HepG2 (cell line): Measurements from ENCODE around the gene P2RY11. TPM values are rescaled to one million over a fixed set of nuclear protein-coding genes. Genes with fewer than 3 reads are reported as not detected.

Experiments
- AKAP8 ChIP-seq: sonication (generic); formaldehyde crosslinking; IDR thresholded peaks from 2 replicates; pipeline ENCODE4 v1.5.1; 2020; ENCODE audit warnings: mild to moderate bottlenecking, missing genetic modification reagents
- ATM ChIP-seq: fragments of 450-650 bp; IDR thresholded peaks from 2 replicates; pipeline ENCODE4 v1.7.1; 2017; ENCODE audit warnings: mild to moderate bottlenecking, borderline replicate concordance
- DMAP1 ChIP-seq: IDR thresholded peaks from 2 replicates; pipeline ENCODE4 v1.6.1; 2016
- KLF16 ChIP-seq, 2 experiments: sonication (generic) in 1 of 2; formaldehyde crosslinking in 1 of 2; IDR thresholded peaks; 2 replicates each; pipeline versions ENCODE4 v1.6.1 to v1.8.0; 2016 to 2023; ENCODE audit warnings: missing genetic modification reagents in 2 of 2, missing compliant biosample characterization in 1 of 2
- KMT2A ChIP-seq: sonication (generic); formaldehyde crosslinking; IDR thresholded peaks from 2 replicates; pipeline ENCODE4 v1.4.0; 2020; ENCODE audit warnings: missing genetic modification reagents
- MLX ChIP-seq: IDR thresholded peaks from 2 replicates; pipeline ENCODE4 v1.6.1; 2016
- MLXIP ChIP-seq: sonication (generic); formaldehyde crosslinking; IDR thresholded peaks from 2 replicates; pipeline ENCODE4 v1.9.0; 2021; ENCODE audit warnings: missing genetic modification reagents, borderline replicate concordance
- NFRKB ChIP-seq: fragments of 450-650 bp; IDR thresholded peaks from 2 replicates; pipeline ENCODE4 v1.6.1; 2017
- PATZ1 ChIP-seq: sonication (generic); formaldehyde crosslinking; IDR thresholded peaks from 2 replicates; pipeline ENCODE4 v1.4.0; 2020; ENCODE audit warnings: missing genetic modification reagents
- SALL2 ChIP-seq: sonication (generic); formaldehyde crosslinking; IDR thresholded peaks from 2 replicates; pipeline ENCODE4 v1.8.1; 2023; ENCODE audit warnings: mild to moderate bottlenecking, missing genetic modification reagents, inconsistent platforms
- SMC3 ChIP-seq: IDR thresholded peaks from 2 replicates; pipeline ENCODE4 v1.6.1; 2011; ENCODE audit warnings: low read length, improper control_type of control experiment
- SOX5 ChIP-seq: IDR thresholded peaks from 2 replicates; pipeline ENCODE4 v1.6.1; 2016; ENCODE audit warnings: borderline replicate concordance
- STAG1 ChIP-seq: sonication (generic); formaldehyde crosslinking; IDR thresholded peaks from 2 replicates; pipeline ENCODE4 v1.4.0; 2020; ENCODE audit warnings: missing genetic modification reagents
- TBX2 ChIP-seq: sonication (generic); formaldehyde crosslinking; IDR thresholded peaks from 2 replicates; pipeline ENCODE4 v1.5.0; 2020; ENCODE audit warnings: missing genetic modification reagents, mild to moderate bottlenecking, borderline replicate concordance
- TFDP1 ChIP-seq: IDR thresholded peaks from 2 replicates; pipeline ENCODE4 v1.6.1; 2016; ENCODE audit warnings: missing compliant biosample characterization, missing genetic modification reagents, borderline replicate concordance
- THAP11 ChIP-seq: IDR thresholded peaks from 2 replicates; pipeline ENCODE4 v1.6.1; 2016; ENCODE audit warnings: missing biosample characterization, missing genetic modification reagents
- TSC22D2 ChIP-seq: sonication (generic); formaldehyde crosslinking; IDR thresholded peaks from 2 replicates; pipeline ENCODE4 v1.5.1; 2020; ENCODE audit warnings: missing genetic modification reagents, mild to moderate bottlenecking, borderline replicate concordance
- ZBTB1 ChIP-seq: sonication (generic); formaldehyde crosslinking; IDR thresholded peaks from 2 replicates; pipeline ENCODE4 v1.4.0; 2020; ENCODE audit warnings: missing genetic modification reagents, borderline replicate concordance
- ZFP36L1 ChIP-seq: sonication (generic); formaldehyde crosslinking; IDR thresholded peaks from 2 replicates; pipeline ENCODE4 v1.8.0; 2022; ENCODE audit warnings: mild to moderate bottlenecking, missing genetic modification reagents, moderate library complexity
- ZNF143 ChIP-seq: sonication (generic); formaldehyde crosslinking; IDR thresholded peaks from 2 replicates; pipeline ENCODE4 v1.4.0; 2020; ENCODE audit warnings: missing genetic modification reagents
- ZNF329 ChIP-seq: sonication (generic); formaldehyde crosslinking; IDR thresholded peaks from 2 replicates; pipeline ENCODE4 v1.9.0; 2021; ENCODE audit warnings: low read depth, mild to moderate bottlenecking, missing genetic modification reagents
- ZNF354B ChIP-seq: sonication (generic); formaldehyde crosslinking; IDR thresholded peaks from 2 replicates; pipeline ENCODE4 v1.8.0; 2022; ENCODE audit warnings: mild to moderate bottlenecking, missing genetic modification reagents
- ZNF430 ChIP-seq: sonication (generic); formaldehyde crosslinking; IDR thresholded peaks from 2 replicates; pipeline ENCODE4 v1.9.0; 2021; ENCODE audit warnings: mild to moderate bottlenecking, missing genetic modification reagents
- ZNF44 ChIP-seq: sonication (generic); formaldehyde crosslinking; IDR thresholded peaks from 2 replicates; pipeline ENCODE4 v1.5.1; 2020; ENCODE audit warnings: mild to moderate bottlenecking, missing genetic modification reagents
- ZNF652 ChIP-seq: IDR thresholded peaks from 2 replicates; pipeline ENCODE4 v1.6.1; 2016; ENCODE audit warnings: low read depth, borderline replicate concordance
- ZNF7 ChIP-seq: IDR thresholded peaks from 2 replicates; pipeline ENCODE4 v1.6.1; 2016; ENCODE audit warnings: missing biosample characterization, missing genetic modification reagents
- polyA plus RNA-seq, 8 experiments: library from polyadenylated mRNA; depleted of rRNA in 3 of 8; stranded (reverse) in 7 of 8; unstranded in 1 of 8; fragments of >200 nt; fragmentation: Illumina TruSeq in 4 of 8; extraction: Trizol in 4 of 8; gene quantifications; 2 replicates each; pipeline versions ENCODE4 v1.2.1 to v1.2.3, GENCODE V29; 2011 to 2016; ENCODE audit warnings: low read depth in 4 of 8, missing spikeins in 1 of 8, mixed read lengths in 1 of 8; ENCODE audit not compliant: insufficient read depth in 1 of 8
- total RNA-seq, 5 experiments: library from RNA; depleted of rRNA; stranded (reverse); fragments of >200 nt; fragmentation: Illumina TruSeq; extraction: Trizol; gene quantifications; 2 replicates each; pipeline ENCODE4 v1.2.3, GENCODE V29; 2016; ENCODE audit warnings: low read depth in 1 of 5

Gene P2RY11
- total and polyA plus RNA-seq, 2 of the 13 experiments (the other 11 are each of a cell fraction or from before 2014, with no cell fraction given), result 4.0 to 7.8 TPM

- TF ChIP-seq SOX5 (CRISPR knock-in tag), result no peak
- no peak for TF ChIP-seq ZFP36L1 (CRISPR knock-in tag)
- TF ChIP-seq THAP11 (CRISPR knock-in tag), result no peak
- no peak for TF ChIP-seq ZNF143 (CRISPR knock-in tag)
- no peak for TF ChIP-seq ZNF44 (CRISPR knock-in tag)
- TF ChIP-seq SMC3, result no peak; the same call in 1 of the 2 replicates
- no peak for TF ChIP-seq SALL2 (CRISPR knock-in tag)
- TF ChIP-seq NFRKB, result no peak
- peak; percentile 39 for TF ChIP-seq STAG1 (CRISPR knock-in tag)
- no peak for TF ChIP-seq KMT2A (CRISPR knock-in tag)
- no peak for TF ChIP-seq ATM
- TF ChIP-seq ZNF329 (CRISPR knock-in tag), result no peak
- TF ChIP-seq KLF16 (CRISPR knock-in tag; IDR thresholded peaks at IDR 0.05), result peak in 1 of 2 experiments; percentile 63; a peak in 2 of 4 replicates
- TF ChIP-seq DMAP1, result no peak
- no peak for TF ChIP-seq ZNF652
- TF ChIP-seq MLX (CRISPR knock-in tag), result no peak
- no peak; the same call in 1 of the 2 replicates for TF ChIP-seq TBX2 (CRISPR knock-in tag)
- TF ChIP-seq AKAP8, result peak; percentile 97
- no peak for TF ChIP-seq ZNF354B (CRISPR knock-in tag)
- TF ChIP-seq TSC22D2 (CRISPR knock-in tag), result no peak
- TF ChIP-seq ZNF7 (CRISPR knock-in tag), result no peak
- TF ChIP-seq PATZ1 (CRISPR knock-in tag), result peak; percentile 97
- TF ChIP-seq TFDP1, result no peak
- no peak; the same call in 1 of the 2 replicates for TF ChIP-seq ZNF430 (CRISPR knock-in tag)
- no peak for TF ChIP-seq ZBTB1 (CRISPR knock-in tag)
- no peak for TF ChIP-seq MLXIP (CRISPR knock-in tag)
These were observed 1.6 kb downstream of the P2RY11 start (continued) for GRCh38 chr19:10112895-10113591.
